Bronchial epithelial cell (primary cell): Measurements from ENCODE around the gene FAM107B. TPM values are rescaled to one million over a fixed set of nuclear protein-coding genes. Genes with fewer than 3 reads are reported as not detected.

Experiments used
- DNase-seq: peaks from one replicate; pipeline ENCODE4 v3.0.0-alpha.2; 2010; ENCODE audit warnings: low read depth
- FAIRE-seq: peaks from 2 replicates; lab custom pipeline; 2011; peaks lifted over from hg19 to GRCh38; lab: Jason Lieb, UNC
- H3K27me3 ChIP-seq: 2 replicates; pipeline ENCODE4 v1.5.1; 2011; ENCODE audit warnings: low read length; ENCODE audit not compliant: control insufficient read depth, insufficient read depth
- H3K36me3 ChIP-seq: 2 replicates; pipeline ENCODE4 v1.5.1; 2011; ENCODE audit warnings: low read length; ENCODE audit not compliant: control insufficient read depth, insufficient read depth
- H3K4me3 ChIP-seq: 2 replicates; pipeline ENCODE4 v1.5.1; 2011; ENCODE audit warnings: mild to moderate bottlenecking, low read depth, low read length, control low read depth
- total RNA-seq: library from RNA; depleted of rRNA; stranded (reverse); fragments of >200 nt; gene quantifications from 2 replicates; pipeline ENCODE4 v1.2.1, GENCODE V29; 2014
- TF ChIP-seq, protein P1 (sequence below): IDR thresholded peaks from 2 replicates; pipeline ENCODE4 v1.5.1; 2011; ENCODE audit warnings: mild to moderate bottlenecking, moderate library complexity, low read length, control low read depth, inconsistent platforms; ENCODE audit not compliant: insufficient read depth, severe bottlenecking

FAM107B gene
- total RNA-seq, 1 donor from 2014 or later = 18.7 TPM

GRCh38 chr10:14560791-14561765 is 213.6 kb downstream of the FAM107B start:
- FAIRE-seq (no peak), DNase-seq (no peak)
- TF ChIP-seq, protein P1, sequence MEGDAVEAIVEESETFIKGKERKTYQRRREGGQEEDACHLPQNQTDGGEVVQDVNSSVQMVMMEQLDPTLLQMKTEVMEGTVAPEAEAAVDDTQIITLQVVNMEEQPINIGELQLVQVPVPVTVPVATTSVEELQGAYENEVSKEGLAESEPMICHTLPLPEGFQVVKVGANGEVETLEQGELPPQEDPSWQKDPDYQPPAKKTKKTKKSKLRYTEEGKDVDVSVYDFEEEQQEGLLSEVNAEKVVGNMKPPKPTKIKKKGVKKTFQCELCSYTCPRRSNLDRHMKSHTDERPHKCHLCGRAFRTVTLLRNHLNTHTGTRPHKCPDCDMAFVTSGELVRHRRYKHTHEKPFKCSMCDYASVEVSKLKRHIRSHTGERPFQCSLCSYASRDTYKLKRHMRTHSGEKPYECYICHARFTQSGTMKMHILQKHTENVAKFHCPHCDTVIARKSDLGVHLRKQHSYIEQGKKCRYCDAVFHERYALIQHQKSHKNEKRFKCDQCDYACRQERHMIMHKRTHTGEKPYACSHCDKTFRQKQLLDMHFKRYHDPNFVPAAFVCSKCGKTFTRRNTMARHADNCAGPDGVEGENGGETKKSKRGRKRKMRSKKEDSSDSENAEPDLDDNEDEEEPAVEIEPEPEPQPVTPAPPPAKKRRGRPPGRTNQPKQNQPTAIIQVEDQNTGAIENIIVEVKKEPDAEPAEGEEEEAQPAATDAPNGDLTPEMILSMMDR = no peak
- Histone ChIP-seq H3K36me3 (no peaks in the 10 kb centered on the region), H3K4me3 (no peak overlapping the region), H3K27me3 (no peaks in the 10 kb centered on the region)

GRCh38 chr10:14560274-14560673 is 214.4 kb downstream of the FAM107B start:
- peak; percentile 99 for DNase-seq
- no peaks in the 10 kb centered on the region for H3K27me3 ChIP-seq
- peak; percentile 86 for FAIRE-seq
- H3K4me3 ChIP-seq = no peak overlapping the region
- H3K36me3 ChIP-seq = no peaks in the 10 kb centered on the region
- TF ChIP-seq, protein P1 = peak; percentile 42

DNA sequence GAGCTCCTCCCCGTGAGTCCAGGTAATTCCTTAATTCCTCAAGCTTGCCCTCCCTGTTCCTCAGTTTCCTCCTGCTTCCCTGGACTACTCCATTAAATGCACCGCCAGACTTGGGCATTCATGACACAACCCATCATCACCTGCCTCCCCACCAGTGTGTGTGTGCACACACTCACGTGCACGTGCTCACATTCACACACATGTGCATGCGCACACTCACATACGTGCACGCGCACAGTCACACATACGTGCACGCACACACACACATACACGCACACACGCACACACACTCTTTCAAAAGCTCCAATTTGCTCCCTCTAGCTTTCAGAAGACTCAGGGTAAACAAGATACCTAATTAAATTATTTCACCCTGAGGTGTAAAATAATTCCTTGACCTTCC is 216.7 kb downstream of the FAM107B start:
- DNase-seq (no peak), FAIRE-seq (no peak)
- H3K27me3 ChIP-seq = no peaks in the 10 kb centered on the region
- no peaks in the 10 kb centered on the region for H3K36me3 ChIP-seq
- TF ChIP-seq, protein P1 = no peak
- no peak overlapping the region for H3K4me3 ChIP-seq

DNA sequence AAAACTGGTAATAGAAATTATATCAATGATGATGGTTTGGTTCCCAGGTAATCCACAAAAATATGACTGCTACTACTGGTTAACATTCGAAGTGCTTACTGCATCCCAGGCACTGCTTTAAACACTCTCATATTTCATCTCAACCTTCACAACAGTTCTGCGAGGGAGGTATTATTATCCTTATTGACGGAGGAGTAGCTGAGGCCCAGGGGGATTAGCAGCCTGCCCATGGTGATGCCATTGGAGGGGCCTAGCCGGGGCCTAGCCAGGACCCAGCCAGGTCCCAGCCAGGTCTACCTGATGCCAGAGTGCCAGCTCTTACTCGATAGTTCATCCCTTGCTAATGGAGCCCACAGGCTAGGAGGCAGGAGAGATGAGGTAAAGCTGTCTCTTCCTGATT is 217.1 kb downstream of the FAM107B start:
- DNase-seq (no peak), FAIRE-seq (no peak)
- Histone ChIP-seq H3K36me3 (no peaks in the 10 kb centered on the region), H3K27me3 (no peaks in the 10 kb centered on the region), H3K4me3 (no peak overlapping the region)
- TF ChIP-seq, protein P1 = no peak

DNA sequence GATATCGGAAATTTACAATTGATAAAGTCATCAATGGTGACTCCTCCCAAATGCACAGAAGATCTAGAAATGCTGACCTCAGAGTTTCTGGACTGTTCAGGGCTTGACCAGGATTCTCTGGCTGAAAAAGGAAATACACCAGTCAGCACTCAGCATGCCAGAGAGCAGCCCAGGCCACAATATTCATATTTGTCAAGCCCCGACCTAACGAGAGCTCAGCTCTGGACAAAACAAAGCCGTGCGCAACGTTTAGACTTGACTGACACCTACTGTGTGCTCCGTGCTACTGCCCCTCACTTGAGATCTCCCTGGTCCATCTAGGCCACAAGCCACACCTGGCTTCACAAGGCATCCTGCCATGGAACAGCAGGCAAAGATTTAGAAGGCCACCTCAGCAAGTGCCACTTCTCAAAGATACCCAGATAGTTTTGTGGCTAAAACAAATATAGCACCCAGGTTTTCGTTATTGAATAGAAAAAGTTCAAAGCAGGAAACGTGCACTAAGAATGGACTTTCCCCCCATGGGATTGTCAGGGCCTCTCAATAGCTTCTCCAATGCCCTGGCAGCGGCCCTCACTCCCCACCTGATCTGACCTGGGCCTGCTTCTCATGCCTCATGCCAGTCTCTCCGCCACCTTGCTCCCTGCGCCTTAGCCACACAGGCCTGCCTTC is 218.3 kb downstream of the FAM107B start:
- Histone ChIP-seq H3K4me3 (no peak overlapping the region), H3K27me3 (no peaks in the 10 kb centered on the region), H3K36me3 (no peaks in the 10 kb centered on the region)
- DNase-seq (peak; percentile 31), FAIRE-seq (no peak)
- TF ChIP-seq, protein P1 = peak; percentile 33
